HG03571 (cell line): ENCODE measurements around the gene MACF1.
"Not testable (repeated sequence)": the region's sequence is repeated elsewhere in the genome, so short reads cannot be mapped to it uniquely, and the experiment has no call there.

Source experiments
- ATAC-seq: cut with Tn5 transposase; IDR thresholded peaks from one replicate; pipeline ENCODE4 v1.9.1; 2021; ENCODE audit not compliant: unreplicated experiment

The MACF1 gene

DNA sequence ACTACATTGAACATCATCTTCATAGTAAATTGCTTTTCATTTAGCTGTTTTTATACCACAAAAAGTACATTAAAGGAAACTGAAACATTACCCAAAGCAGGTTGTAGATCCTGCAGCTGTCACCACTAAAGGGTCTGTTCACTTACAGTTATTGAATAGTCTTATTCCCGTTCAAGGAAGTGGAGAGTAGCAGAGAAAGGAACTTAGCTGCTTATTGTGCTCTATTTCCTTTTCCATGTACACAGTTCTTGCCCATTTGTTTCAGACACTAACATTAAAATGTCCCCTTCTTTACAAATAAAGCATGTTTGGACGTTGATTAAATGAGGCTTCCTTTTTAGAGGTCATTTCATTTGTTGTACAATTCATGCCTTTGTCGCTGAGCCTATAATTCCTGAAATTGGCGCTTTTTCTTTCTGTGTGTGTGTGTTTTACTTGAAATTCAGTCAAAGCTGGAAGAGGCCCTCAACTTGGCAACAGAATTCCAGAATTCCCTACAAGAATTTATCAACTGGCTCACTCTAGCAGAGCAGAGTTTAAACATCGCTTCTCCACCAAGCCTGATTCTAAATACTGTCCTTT is 242.6 kb downstream of the MACF1 start:
- ATAC-seq, result no peak

DNA sequence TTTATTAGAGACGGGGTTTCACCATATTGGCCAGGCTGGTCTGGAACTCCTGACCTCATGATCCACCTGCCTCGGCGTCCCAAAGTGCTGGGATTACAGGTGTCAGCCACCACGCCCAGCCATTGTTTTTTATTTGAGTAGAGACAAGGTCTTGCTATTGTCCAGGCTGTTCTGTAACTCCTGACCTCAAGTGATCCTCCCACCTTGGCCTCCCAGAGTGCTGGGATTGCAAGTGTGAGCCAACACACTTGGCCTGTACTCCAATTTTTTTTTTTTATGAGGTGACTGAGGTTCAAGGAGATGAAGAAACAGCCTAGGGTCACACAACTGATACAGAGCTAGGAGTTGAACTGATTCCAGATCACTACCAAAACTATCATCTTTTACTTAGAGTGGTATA is 245.5 kb downstream of the MACF1 start:
- ATAC-seq, result not testable (repeated sequence)

DNA sequence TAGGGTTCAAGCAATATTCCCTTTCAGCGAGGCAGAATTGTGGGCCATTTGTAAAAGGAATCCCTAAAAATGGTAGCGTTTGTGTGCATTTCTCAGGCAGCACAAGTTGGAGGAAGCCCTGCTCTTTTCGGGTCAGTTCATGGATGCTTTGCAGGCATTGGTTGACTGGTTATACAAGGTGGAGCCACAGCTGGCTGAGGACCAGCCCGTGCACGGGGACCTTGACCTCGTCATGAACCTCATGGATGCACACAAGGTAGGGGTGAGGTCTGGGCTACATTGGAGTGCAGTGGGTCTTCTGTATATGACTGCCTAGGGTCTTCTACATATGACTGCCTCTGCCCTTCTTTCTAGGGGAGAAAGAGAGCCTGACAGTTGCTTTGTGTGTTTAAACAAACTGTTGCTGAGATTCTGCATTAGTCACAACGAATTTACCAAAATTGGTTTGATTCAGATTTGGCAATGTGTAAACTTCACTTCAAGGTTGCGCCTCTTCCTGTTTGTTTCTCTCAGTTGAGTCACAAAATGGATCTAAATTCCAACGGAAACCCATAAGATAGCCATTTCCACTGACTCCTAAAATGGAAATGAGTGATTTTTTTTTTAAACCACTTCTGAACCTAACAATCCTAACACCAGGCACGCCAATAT is 246.6 kb downstream of the MACF1 start:
- no peak for ATAC-seq

DNA sequence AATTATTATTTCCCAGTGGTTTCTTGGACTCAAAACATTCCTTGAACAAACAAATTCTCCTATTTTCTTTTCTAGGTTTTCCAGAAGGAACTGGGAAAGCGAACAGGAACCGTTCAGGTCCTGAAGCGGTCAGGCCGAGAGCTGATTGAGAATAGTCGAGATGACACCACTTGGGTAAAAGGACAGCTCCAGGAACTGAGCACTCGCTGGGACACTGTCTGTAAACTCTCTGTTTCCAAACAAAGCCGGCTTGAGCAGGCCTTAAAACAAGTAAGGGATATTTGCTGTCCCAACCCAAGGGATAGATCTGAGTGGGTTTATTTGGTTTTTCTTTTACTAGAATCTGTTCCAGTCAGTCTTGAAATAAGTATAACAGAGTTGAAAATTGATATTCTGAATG is 247.6 kb downstream of the MACF1 start:
- ATAC-seq, result no peak

DNA sequence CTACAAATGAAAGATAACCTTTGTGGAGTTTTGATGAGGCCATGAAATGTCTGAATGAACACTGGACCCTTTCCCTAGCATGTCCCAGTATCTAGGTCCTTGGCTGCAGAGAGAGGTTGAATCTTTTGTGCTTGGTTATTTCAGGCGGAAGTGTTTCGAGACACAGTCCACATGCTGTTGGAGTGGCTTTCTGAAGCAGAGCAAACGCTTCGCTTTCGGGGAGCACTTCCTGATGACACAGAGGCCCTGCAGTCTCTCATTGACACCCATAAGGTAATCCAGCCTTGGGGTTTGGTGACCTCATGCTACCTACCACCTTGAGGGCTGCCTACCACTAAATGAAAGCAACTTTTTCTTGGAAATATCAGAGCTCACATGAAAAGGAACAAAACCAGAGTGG is 248.0 kb downstream of the MACF1 start:
- no peak for ATAC-seq

DNA sequence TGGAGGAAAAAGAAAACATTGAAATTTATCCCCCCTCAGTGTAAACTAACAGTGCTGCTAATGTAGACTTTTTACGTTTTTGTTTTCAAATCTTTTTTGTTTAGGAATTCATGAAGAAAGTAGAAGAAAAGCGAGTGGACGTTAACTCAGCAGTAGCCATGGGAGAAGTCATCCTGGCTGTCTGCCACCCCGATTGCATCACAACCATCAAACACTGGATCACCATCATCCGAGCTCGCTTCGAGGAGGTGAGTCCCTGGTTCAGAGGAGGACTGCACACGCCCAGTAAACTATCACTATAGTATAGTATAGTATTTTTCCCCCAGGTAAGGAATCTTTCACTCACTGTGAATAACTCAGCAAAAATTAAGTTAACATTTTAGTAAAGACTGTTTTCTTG is 249.1 kb downstream of the MACF1 start:
- ATAC-seq, result no peak

DNA sequence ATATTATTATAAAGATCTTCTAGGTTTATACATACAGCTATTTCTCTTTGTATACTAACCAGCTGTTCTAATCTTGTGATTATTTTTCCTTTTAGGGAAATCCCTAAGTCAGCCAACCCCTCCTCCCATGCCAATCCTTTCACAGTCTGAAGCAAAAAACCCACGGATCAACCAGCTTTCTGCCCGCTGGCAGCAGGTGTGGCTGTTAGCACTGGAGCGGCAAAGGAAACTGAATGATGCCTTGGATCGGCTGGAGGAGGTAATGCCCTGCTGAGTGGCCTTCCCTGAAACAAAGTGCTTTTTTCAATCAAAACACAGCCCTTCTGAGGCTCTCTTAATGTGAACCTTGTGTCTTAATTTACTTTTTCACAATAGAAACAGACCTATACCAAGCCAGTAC is 254.5 kb downstream of the MACF1 start:
- no peak for ATAC-seq

DNA sequence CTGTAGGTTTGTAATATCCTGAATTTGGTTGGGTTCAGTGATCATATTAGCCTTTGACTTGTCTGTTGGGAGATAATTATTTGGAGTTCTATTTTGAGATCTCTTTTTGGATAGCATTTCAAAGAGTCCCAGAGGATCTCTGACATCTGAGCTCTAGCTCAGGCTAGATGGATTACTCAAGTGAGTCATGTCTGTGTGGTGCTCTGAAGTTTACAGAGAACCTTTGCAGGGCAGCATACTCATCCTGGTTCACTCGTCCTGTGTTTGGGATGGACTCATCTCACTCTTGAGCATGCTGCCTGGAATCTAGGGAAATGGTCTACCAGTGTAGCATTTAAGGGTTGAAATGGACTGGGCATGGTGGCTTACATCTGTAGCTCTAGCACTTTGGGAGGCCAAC is 257.6 kb downstream of the MACF1 start:
- ATAC-seq, result no peak

DNA sequence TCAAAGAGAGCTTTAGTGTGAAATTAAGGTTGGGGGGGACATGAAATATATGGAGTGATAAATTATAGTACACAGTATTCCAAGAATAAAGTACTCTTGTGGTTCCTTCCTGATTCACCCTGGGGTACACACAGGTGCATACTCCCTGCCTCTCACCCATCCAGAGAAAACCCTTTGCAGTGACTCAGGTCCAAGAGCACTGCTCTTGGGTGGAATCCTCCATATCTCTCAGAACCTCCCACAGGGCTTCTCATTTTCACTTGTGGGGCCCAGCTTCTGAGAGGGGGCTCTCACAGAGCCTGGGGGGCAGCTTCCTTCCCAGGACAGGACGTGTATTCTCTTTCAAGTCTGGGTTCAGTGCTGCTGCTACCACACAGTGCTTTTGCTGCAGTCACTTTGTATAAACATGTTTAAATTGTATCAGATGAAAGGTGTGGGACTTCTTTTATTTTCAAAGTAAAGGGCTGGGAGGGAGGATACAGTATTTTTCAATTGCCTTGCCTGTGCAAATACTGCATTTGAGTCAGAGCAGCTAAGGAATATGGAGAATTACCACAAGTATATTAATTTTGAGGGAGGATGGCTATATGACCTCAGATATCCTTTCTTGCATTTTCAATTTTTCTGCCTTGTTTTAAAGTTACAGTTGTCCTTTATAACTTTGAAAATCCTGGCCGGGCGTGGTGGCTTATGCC is 262.1 kb downstream of the MACF1 start:
- ATAC-seq, result no peak

DNA sequence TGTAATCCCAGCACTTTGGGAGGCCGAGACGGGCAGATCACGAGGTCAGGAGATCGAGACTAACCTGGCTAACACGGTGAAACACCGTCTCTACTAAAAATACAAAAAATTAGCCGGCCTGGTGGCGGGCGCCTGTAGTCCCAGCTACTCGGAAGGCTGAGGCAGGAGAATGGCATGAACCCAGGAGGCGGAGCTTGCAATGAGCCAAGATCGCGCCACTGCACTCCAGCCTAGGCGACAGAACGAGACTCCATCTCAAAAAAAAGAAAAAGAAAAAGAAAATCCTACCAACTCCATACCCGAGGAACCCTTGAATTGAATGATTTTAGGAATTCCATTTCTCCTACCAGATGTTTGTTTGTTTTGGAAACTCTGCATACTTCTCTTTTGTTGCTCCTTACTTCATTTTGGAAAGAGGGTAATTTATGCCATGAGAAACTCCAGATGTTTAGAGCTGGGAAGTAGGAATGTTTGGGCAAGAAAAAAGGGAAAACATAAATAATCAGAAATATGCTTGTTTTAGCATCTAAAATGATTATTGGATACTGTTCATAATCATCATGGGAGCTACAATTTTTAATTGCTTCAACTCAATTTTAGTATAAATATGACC is 262.7 kb downstream of the MACF1 start:
- not testable (repeated sequence) for ATAC-seq

DNA sequence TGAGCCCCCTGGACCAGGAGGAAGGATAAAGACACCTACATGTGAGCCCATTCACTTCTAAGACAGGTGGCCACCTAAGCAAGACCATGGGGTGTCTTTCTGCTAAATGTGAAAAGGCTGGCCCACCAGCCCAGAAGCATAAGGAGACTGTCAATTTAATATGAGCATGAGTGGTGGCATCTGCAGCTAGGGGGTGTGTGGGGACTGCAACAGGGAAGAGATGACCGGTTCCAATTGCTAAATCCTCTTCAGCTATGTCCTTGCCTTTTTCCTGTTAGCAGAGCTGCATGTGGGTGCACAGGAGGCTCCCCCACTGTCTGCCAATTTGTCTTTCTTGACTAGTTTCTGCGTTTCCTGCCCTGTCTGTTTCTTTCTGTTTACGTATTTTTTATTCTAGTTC is 264.7 kb downstream of the MACF1 start:
- no peak for ATAC-seq

DNA sequence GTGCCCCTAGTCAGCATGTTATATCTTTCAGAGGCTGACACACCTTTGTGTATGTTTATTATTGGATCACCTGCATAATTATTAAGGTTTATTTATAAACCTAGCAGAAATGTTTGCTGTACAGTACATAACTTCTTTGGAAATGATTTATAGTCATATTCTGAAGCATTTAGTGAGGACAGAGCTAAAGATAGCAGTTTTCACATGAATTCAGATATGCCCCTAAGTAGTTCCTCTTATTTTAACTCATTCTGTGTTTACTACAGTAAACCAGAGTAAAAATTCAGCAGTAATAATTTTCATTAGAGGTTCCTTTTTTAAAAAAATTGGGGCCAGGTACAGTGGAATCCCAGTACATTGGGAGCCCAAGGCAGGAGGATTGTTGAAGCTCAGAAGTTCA is 265.5 kb downstream of the MACF1 start:
- ATAC-seq, result no peak

DNA sequence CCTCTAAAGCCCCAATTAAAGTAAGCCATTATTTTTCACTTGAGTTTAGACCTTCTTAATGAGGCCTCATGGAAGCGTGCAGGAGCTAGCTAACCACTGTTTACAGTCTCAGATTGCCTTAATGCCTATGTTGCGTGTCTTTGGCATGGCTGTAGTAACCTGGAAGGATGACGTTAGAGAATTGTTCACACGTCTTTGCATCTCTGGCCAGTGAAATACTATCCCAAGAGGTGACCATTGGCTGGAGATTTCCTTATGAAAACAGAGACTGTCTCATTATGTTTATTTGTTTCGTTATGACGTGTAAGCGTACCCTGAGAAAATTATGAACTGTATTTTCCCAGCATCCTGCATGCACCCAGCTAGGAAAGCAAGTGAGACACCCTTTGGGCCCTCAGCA is 268.3 kb downstream of the MACF1 start:
- no peak for ATAC-seq

DNA sequence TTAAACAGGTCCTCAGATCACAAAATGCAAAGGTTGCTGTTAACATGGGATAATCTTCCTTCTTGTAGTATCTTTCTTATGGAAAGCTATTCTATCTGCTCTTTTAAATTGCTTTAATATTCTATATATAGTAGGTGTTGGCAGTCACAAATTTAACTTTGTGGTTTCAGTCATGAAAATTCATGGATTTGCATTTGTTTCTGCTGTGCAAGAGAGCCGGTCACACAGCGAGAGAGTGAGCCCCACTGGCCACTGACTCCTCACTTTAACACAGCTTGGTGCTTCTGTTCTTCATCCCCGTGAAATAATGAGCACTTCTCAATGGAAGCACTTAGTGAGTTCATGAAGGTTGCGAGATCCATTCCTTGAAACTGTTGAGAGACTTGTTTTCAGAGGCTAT is 268.8 kb downstream of the MACF1 start:
- ATAC-seq, result no peak

DNA sequence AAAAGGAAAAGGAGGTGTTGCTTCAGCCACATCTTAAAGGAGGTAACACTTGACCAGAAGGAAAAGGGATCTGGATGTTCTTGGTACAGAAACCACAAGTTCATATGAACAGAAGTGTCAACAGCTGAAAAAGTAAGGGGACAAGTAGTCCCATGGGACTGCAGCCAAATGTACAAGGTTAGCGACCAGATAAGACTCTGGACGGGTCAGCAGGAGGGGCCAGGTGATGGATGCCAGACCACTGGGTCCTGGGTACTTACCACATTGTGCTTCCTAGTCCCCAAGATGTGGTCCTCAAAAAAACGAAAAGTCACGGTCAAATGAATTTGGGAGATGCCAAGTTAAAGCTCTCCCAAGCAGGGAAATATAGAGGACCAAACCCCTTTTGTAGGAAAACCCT is 270.3 kb downstream of the MACF1 start:
- ATAC-seq, result no peak

DNA sequence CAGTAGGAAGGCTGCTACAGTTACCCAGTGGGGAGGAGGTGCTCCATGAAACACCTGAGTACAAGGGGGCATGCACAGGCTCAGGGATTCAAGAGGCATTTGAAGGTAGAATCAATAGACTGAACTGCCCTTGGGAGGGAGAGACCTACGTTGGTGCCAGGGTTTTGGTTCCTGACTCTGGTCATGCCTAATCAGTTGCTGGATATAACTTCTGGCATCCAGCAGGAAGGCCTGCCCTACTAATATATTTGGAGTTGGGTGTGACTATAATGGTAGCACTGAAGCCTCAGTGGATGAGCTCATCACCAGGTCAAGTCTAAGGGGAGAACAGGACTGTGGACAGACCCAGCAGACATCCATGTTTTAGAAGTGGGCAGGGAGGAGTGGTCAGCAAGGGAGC is 271.1 kb downstream of the MACF1 start:
- ATAC-seq, result not testable (repeated sequence)

DNA sequence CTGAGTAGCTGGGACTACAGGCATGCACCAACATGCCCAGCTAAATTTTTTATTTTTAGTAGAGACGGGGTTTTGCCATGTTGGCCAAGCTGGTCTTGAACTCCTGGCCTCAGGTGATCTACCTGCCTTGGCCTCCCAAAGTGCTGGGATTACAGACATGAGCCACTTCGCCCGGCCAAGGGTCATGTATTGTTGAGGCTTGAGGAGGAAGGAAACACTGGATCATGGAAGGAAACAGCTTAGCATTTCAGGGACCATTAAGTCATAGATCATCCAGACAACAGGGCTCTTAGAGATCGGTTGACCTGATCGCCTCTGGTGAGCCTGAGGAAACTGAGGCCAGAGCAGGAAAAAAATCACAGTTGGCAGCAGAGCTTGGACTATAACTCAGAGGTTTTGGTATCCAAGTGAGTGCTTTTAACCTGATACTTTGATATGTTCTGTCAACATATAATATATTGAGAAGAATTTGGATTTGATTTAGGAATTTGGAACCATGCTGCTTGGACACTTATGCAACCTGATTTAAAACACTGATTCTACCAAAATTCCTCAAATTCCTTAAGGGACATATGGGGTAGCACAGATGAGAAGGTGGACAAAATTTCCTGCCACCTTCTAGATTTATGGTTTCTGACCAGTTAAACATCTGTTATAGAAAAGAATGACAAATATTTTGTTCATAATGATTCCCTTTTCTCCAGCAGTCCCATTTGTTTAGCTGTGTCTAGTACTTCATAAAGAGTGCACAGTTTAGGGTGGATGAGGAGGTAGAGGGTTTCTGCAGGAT is 273.8 kb downstream of the MACF1 start:
- ATAC-seq, result no peak

DNA sequence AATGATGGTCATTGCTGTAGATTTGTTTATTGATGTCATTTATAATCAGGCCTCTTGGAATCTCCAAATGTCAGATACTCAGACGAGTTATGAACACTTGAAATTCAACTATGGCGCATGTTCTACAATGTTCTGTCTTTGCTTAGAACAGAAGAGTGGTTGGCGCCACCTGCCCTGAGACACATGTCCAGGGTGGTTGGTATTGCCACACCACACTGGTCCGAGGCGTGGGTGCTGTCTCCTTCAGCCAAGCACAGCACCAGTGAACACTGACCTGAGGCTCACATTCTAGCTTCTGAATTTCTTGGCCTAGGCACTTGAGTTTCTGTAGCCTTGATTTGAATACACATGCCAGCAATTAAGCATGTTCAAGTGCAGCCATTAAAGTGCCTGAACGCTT is 276.8 kb downstream of the MACF1 start:
- no peak for ATAC-seq

DNA sequence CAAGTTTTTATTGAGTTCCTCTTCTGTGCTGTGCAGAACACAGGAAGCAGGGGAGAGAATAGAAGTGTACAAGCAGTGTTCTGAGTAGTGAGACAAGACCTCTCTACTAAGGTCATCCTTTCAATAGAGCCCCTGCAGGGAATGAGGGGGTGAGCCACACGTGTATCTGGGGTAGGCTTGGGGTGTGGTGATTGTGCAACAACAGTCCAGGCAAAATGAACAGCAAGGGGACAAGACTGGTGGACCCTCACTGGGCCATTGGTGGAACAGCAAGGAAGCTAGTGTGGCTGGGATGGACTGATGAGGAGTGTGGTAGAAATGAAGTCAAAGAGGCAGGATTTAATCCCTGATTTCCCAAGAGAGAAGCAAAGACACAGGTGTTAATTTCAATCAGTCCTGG is 278.8 kb downstream of the MACF1 start:
- no peak for ATAC-seq

DNA sequence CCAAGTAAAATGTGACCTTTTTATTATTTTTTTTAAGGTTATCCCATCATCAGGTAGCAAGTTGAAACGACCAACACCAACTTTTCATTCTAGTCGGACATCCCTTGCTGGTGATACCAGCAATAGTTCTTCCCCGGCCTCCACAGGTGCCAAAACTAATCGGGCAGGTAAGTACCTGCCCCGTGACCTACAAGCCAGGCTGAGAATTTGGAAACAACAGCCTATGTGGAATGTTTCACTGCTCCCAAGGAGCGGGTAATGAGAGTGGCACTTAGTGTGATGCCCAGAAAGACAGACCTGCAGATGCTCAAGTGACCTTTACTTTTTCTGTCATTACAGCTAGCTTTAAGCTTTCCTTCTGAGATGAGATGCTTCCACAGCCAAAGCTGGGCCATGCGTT is 280.1 kb downstream of the MACF1 start:
- no peak for ATAC-seq

DNA sequence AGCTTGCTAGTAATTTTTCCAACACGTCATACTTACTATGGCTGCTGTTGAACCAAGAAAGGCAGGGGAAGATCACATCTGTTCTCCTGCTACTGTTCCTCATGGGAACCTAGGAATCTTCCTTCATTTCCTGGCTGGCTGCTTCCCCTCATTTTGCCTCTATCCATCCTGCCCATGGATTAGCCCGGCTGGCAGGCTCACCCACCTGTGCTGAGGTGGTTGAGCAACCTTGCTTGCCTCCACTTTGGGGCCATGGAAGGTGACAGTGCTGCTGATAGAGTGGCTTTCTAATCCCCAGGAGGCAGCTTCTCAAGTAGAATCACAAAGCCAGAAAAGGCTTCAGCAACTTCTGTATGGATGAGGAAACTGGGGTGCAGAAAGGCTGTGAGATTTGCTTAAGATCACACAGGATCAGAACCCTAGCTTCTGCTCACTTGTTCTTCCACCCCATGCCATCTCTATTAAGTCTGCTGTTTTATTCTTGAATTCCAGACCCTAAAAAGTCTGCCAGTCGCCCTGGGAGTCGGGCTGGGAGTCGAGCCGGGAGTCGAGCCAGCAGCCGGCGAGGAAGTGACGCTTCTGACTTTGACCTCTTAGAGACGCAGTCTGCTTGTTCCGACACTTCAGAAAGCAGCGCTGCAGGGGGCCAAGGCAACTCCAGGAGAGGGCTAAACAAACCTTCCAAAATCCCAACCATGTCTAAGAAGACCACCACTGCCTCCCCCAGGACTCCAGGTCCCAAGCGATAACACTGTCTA is 280.7 kb downstream of the MACF1 start:
- no peak for ATAC-seq
